Measurements from ENCODE around the gene ZNF282. TPM values are rescaled to one million over a fixed set of nuclear protein-coding genes. Genes with fewer than 3 reads are reported as not detected.

The ZNF282 gene
- total and polyA plus RNA-seq, 9 of the 15 experiments (the other 6 are each of a cell fraction or from before 2014, with no cell fraction given), result 0.76 to 58.6 (median 17.4) TPM

DNA sequence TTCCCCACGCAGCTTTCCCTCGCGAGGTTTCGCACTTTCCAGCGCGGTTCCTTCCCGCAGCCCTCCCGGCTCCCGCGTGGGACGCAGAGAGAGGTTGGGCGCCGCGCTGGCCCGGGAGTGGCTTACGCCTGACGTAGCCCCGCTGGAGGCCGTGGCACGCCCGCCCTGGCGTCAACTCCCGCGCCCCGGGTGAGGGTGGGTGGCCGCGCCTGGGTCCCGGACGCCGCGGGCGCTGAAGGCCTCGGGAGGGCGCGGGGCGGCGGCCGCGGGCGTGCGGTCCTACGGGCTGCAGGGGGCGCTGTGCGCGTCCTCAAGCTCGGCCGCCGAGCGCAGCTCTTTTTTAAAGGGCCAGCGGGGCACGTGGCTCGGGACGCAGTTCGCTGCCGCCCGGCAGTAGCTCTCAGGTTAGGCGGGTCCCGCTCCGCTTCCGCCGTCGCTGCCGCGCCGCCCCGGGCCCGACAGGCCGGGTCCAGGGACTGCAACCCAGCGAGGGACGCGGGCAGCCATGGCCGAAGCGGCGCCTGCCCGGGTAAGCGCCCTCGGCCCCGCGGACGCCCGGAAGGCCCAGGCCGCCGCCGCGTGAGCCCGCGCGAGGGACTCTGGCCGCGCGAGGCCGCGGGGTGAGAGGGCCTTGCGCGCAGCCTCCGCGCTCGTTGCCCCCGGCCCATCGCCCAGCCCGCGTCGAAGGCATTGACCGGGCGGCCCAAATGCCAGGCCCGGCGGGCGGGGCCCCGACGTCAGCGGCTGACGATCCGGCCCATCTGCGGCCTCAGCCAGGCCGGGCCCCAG, 66.7 kb downstream of the ZNF282 start, which contains the start of gene ZNF783 (continued):
- TF ChIP-seq ZBTB40 (IDR thresholded peaks at IDR 0.05), result no peak
- TF ChIP-seq ZBTB40 (CRISPR knock-in tag; IDR thresholded peaks at IDR 0.05), result no peak
- no peak; a peak in 1 of 4 replicates for TF ChIP-seq FOXA3 (CRISPR knock-in tag; conservative IDR thresholded peaks at IDR 0.05 in 1 of 2, IDR thresholded peaks at IDR 0.05 in 1 of 2)
- TF ChIP-seq ZNF717 (CRISPR knock-in tag; IDR thresholded peaks at IDR 0.05), result no peak
- no peak for TF ChIP-seq ZNF311 (CRISPR knock-in tag; IDR thresholded peaks at IDR 0.05)
- TF ChIP-seq, protein P1, sequence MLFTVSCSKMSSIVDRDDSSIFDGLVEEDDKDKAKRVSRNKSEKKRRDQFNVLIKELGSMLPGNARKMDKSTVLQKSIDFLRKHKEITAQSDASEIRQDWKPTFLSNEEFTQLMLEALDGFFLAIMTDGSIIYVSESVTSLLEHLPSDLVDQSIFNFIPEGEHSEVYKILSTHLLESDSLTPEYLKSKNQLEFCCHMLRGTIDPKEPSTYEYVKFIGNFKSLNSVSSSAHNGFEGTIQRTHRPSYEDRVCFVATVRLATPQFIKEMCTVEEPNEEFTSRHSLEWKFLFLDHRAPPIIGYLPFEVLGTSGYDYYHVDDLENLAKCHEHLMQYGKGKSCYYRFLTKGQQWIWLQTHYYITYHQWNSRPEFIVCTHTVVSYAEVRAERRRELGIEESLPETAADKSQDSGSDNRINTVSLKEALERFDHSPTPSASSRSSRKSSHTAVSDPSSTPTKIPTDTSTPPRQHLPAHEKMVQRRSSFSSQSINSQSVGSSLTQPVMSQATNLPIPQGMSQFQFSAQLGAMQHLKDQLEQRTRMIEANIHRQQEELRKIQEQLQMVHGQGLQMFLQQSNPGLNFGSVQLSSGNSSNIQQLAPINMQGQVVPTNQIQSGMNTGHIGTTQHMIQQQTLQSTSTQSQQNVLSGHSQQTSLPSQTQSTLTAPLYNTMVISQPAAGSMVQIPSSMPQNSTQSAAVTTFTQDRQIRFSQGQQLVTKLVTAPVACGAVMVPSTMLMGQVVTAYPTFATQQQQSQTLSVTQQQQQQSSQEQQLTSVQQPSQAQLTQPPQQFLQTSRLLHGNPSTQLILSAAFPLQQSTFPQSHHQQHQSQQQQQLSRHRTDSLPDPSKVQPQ (CRISPR knock-in tag; IDR thresholded peaks at IDR 0.05; ENCODE audit: borderline replicate concordance), result no peak
- TF ChIP-seq, protein P2, sequence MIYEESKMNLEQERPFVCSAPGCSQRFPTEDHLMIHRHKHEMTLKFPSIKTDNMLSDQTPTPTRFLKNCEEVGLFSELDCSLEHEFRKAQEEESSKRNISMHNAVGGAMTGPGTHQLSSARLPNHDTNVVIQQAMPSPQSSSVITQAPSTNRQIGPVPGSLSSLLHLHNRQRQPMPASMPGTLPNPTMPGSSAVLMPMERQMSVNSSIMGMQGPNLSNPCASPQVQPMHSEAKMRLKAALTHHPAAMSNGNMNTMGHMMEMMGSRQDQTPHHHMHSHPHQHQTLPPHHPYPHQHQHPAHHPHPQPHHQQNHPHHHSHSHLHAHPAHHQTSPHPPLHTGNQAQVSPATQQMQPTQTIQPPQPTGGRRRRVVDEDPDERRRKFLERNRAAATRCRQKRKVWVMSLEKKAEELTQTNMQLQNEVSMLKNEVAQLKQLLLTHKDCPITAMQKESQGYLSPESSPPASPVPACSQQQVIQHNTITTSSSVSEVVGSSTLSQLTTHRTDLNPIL (CRISPR knock-in tag; IDR thresholded peaks at IDR 0.05), result no peak
- TF ChIP-seq, protein P3, sequence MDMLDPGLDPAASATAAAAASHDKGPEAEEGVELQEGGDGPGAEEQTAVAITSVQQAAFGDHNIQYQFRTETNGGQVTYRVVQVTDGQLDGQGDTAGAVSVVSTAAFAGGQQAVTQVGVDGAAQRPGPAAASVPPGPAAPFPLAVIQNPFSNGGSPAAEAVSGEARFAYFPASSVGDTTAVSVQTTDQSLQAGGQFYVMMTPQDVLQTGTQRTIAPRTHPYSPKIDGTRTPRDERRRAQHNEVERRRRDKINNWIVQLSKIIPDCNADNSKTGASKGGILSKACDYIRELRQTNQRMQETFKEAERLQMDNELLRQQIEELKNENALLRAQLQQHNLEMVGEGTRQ (CRISPR knock-in tag; IDR thresholded peaks at IDR 0.05), result peak; percentile 69
- no peak for TF ChIP-seq RBM15 (IDR thresholded peaks at IDR 0.05; ENCODE audit: insufficient read depth, low read length)
- TF ChIP-seq PRPF4 (IDR thresholded peaks at IDR 0.05; ENCODE audit: insufficient read depth, low read depth, low read length, poor library complexity, severe bottlenecking), result no peak
- TF ChIP-seq, protein P4, sequence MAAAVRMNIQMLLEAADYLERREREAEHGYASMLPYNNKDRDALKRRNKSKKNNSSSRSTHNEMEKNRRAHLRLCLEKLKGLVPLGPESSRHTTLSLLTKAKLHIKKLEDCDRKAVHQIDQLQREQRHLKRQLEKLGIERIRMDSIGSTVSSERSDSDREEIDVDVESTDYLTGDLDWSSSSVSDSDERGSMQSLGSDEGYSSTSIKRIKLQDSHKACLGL (CRISPR knock-in tag; IDR thresholded peaks at IDR 0.05; ENCODE audit: borderline replicate concordance, poor library complexity, severe bottlenecking), result peak; percentile 85
